GM12872 (cell line): ENCODE results near the gene SLC38A2.

Experiments
- TF ChIP-seq, protein P1 (sequence below): IDR thresholded peaks from 3 replicates; pipeline ENCODE4 v1.5.1; 2011; ENCODE audit warnings: low read depth, mild to moderate bottlenecking, low read length, moderate library complexity; ENCODE audit not compliant: insufficient read depth

The SLC38A2 gene

DNA sequence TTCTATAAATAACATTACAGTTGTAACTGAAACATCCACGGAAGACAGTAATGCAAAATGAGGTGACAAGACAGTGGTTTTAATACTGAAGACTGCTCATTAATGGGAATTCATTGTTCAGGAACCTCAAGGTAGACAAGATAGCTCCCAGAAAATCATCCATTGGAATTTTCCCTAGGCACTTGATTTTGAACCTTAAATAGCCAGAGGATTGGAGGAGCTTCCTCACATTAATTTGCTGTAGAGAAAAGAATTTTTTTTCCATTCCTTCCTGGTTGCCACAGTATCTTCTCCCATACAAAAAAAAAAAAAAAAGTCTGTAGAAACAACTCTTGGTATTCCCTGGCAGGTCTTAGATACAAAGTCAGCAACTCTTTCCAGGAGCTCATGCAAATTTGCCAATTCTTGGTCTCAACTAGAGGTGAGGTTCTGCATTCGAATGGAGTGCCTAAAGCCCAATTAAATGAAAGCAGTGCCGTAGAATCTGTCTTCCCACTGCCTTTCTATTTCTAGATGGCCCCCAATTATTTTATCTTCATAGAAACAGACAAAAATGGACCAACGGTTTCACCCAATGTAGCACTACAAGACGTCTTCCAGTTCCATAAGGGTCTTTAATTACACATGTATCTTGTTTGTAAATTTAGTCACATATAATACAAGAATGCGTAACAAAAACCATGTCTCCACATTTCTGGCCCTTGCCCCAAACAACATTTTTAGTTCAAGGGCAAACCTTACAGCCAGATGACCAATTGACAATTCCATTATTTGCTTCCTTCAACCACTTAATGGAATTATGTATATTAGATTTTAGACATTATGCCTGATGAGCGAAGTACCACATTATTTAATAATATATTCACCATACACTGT lies 13.5 kb downstream of the SLC38A2 start:
- TF ChIP-seq, protein P1, sequence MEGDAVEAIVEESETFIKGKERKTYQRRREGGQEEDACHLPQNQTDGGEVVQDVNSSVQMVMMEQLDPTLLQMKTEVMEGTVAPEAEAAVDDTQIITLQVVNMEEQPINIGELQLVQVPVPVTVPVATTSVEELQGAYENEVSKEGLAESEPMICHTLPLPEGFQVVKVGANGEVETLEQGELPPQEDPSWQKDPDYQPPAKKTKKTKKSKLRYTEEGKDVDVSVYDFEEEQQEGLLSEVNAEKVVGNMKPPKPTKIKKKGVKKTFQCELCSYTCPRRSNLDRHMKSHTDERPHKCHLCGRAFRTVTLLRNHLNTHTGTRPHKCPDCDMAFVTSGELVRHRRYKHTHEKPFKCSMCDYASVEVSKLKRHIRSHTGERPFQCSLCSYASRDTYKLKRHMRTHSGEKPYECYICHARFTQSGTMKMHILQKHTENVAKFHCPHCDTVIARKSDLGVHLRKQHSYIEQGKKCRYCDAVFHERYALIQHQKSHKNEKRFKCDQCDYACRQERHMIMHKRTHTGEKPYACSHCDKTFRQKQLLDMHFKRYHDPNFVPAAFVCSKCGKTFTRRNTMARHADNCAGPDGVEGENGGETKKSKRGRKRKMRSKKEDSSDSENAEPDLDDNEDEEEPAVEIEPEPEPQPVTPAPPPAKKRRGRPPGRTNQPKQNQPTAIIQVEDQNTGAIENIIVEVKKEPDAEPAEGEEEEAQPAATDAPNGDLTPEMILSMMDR = no peak

DNA sequence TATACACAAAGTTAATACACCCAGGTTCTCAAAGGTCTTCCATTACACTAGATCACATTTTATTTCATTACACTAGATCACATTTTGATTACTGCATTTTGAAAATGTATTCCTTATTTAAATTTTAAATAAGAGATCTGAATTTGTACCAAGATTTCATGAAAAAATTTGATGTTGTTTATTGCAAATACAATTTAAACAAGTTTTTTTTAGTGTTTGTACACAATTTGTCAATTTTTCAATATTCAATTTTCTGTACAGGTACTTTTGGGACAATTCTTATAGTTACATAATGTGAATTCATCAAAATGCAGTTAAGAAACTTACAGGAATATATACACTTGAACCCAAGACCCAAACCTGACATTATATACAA lies 14.3 kb downstream of the SLC38A2 start:
- TF ChIP-seq, protein P1 = no peak

DNA sequence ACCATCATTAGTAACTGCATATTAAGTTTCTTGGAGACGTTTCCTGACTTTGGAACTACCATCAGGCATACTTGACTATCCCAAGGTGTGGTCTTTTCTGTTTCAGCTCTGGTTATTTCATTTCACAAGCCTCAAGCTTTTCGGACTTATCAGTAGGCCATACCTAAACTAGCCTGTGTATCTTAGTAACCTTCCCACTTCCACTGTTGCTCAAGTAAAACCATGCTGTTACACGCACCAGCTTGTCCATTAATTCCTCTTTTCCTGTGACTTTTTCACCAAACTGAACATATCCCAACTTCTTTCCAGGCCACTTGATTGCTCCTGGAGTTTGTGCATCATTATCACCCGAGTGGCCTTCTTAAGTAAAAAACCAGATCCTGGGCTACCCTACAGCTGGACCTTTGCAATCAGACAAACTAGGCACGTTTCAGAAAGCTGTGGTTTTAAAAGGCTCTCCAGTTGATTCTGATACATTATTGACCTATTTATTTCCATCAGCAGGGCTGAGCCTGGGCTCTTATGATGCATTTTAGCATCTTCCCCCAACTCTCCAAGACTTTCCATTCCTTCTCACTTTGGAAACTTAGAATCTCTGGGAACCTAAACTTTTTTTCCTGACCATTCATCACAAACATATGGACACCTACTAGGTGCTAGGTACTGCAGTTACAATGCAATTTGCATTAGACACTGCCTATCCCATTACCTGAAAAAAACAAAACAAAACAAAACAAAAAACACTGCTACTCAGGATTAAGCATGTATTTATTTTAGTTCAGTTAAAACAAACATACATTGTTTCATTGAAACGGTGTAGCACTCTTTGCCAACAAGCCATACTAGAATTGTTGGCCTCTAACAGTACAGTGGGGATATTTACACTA lies 14.9 kb downstream of the SLC38A2 start:
- TF ChIP-seq, protein P1 = no peak

DNA sequence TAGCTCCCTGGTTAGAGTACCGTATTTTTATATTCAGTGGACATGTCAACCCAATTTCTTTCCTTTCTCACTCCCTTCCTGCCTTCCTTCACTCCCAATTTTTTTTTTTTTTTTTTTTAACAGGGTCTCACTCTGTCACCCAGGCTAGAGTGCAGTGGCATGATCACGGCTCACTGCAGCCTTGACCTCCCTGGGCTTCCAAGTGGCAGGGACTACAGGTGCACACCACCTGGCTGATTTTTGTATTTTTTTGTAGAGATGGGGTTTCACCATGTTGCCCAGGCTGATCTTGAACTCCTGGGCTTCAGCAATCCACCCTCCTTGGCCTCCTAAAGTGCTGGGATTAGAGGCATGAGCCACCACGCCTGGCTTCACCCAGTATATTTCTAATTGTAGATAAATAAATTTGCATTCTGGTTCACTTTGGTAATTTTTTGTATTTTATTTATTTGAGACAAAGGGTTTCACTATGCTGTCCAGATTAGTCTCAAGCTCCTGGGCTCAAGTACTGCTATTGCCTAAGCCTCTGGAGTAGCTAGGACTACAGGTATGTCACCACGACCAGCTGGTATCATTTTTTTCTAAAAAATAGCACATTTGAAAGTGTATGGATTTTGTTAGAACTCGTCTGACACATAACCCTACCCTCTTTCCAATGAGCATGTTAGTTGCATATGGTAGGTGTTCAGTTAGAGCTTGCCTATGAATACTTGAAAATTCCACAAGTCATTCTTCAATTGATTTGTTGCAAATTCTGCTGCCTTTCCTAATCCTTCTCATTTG lies 15.7 kb downstream of the SLC38A2 start:
- TF ChIP-seq, protein P1 = no peak

DNA sequence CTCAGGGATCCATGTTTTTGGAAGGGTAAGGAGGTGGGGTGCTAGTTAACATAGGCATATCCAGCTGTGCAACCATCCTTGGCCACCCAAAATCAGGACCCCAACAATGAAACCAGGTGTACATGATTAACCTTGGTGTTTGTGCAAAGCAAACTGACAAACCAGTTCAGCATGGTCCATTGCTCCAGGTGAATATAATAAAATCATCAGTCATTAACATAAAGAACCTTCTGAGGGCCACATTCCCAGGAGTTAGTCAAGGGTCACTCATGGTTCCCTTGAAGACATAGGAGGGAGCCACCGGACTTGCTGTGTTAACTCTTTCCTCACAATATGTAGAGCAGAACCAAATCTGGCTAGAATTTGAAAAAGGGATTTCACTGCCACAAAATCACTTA lies 17.8 kb downstream of the SLC38A2 start:
- TF ChIP-seq, protein P1 = no peak

DNA sequence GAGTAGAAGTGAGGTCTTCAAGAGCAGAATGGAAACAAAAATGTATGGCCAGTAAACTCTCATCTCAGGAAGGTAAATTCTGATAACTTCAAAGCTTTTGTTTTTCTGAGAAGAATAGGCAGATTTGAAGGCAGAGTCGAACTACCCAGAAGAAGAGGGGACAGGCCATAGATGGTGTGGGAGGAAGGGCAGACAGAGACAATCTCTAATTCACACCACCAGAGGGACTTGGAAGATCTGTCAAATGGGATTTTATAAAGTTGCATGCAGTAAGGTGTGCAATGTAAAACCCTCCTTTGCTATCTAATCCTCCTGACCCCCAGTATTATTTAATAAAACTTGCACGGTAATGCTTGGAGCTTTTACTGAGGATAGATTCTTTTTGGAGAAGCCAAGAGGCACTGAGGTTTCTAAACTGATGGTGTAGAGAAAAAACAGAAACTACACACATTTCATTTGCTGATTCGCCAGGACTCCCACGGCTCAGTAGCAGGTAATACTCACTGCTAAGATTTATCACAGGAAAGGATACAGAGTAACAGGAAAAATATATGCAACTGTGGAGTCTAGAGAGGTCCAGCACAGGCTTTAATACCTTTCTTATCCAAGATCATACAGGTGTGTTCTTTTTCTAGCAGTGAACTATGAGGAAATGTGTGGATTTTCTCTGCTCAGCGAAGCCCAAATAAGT lies 18.3 kb downstream of the SLC38A2 start:
- TF ChIP-seq, protein P1 = peak; percentile 25; the same call in 1 of the 3 replicates
